GM21717 (cell line): ENCODE measurements around the gene FERMT3.

Source experiments
- ATAC-seq: cut with Tn5 transposase; IDR thresholded peaks from one replicate; pipeline ENCODE4 v1.9.1; 2021; ENCODE audit warnings: mild to moderate bottlenecking, moderate library complexity; ENCODE audit not compliant: unreplicated experiment

The FERMT3 gene

DNA sequence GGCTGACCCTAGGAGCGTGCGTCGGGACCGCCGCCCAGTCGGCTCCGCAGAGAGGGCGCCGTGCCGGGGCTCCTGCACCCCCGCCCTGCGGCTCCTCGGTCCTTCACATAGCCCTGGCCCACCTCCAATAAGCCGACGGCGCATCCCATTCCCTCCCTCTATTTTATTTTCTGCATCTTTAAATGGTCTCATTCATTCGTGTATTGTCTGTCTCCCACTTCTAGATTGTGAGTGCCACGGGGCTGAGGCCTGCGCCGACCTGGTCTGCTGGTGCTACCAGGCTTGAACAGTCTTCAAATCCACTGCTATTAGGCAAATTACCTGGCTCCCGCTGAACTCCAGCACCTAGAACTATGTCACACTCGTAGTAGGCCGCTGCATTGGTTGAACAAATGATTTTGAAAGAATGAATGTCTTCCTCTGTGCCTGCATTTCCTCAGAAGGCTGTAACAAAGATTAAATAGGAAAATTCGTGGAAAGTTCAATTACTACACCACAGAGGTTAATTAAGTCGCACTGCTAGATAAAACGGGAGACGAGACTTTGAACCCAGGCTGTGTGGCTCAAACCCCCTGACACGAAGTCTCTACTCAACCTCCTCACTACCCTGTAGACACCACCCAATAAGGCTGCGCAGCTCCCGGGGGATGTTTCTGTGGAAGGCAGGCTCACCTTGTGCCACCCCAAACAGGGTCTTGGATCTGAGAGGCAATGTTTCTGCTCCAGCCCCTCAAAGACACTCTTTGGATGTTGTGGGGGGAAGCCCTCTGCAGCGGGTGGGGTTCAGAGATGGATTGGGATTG lies 41.4 kb downstream of the FERMT3 start:
- ATAC-seq: no peak

- ATAC-seq: no peak
These were observed 42.1 kb downstream of the FERMT3 start for GRCh38 chr11:64248578-64248977.

DNA sequence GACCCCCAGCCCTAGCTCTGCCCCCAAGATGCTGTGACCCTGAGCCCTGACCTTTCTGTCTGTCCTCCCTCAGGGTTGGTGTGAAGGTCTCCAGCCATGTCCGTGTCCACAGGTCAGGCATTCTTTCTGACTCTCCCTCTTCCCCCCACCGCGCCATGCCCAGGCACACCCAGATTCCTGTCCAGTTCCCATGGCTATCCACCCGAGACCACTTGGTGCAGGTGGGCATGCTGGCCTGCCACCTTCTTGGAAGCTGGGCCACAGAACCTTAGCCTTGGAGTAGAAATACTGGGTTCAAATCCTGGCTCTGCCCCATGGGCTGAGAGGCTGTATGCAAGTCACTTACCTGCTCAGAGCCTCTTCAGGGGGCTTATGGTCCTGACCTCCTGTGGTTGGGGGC lies 42.5 kb downstream of the FERMT3 start:
- no peak for ATAC-seq

DNA sequence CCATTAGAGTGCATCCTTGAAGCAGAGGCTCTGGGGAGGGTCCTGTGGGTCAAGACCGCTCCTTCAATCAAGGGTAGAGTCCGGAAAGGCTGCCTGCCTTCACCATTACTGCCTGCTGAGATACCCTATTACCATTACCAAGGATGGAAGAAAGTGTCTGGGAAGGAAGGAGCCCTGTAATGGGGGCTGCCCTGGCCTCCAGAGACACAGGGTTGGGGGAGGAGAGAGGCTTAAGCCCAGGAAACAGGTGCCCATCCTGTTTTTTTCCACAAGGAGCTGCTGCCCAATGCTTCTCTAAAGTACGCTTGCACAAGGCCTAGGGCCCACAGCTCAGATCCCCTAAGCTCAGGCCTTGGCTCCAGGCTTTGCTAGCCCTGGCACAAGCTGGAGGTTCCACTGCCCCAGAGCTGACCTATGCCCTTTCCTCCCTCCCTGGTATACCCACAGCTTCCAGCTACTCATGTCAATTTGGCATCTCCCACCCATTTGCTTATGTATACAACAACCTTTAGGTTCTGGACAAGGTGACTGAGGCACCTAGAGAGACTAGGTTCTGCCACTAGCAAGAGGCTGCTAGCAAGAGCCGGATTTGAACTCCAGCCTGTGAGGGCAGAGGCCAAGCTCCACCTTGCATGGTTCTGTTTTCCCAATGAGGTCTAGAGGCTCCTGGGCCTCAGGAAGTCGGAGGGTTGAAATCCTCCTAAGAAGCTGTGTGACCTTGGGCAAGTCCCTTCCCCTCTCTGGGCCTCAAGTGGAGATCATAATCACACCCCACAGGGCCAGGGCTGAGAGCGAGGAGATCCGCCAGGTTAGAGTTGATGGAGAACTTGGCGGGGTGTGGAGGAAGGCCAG lies 43.3 kb downstream of the FERMT3 start:
- no peak for ATAC-seq

DNA sequence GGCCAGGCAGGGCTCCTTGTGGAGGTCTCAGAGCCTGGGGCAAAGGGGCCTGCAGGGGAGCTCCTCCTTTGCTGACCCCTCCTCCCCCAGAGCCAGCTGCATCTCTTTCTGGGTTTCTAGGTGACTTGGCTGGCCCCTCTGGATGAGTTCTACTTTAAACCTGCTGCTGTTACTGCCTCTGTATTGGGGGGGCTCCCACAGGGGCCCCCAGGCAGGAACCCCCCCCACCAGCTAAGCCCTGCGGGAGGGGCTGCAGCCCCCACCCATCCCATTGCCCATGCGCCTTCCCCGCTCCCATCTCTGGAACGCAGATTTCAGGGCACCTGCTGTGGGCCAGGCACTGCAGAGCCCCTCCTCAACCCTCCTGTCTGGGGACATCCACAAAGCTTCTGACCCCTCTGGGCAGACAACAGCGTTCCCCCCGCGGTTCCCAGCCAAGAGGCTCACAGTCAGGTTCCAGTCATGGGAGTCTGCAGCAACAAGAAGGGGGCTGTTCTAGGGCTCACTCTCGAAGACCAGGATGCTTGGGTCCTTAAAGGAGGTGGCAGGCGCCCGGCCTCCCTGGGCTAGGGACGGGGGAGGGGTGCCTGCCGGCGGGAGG lies 44.0 kb downstream of the FERMT3 start:
- ATAC-seq: no peak

GRCh38 chr11:64251016-64251752 lies 44.7 kb downstream of the FERMT3 start, which contains the start of gene PLCB3:
PLCB3 (plus strand) TSS chr11:64251530; CDS start chr11:64251650, 120 bp downstream.
- no peak for ATAC-seq

DNA sequence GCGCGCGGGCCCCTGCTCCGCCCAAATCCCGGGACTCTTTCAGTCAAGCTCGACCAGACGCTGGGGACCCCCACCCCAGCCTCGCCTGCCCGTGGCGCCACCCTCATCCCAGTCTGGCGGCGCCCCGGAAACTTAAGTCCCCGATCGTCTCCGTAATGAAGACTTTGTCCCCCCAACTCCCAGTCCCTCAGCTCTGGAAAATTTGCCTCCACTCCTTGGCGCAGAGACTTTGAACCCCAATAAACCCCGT lies 45.2 kb downstream of the FERMT3 start:
- ATAC-seq: no peak

DNA sequence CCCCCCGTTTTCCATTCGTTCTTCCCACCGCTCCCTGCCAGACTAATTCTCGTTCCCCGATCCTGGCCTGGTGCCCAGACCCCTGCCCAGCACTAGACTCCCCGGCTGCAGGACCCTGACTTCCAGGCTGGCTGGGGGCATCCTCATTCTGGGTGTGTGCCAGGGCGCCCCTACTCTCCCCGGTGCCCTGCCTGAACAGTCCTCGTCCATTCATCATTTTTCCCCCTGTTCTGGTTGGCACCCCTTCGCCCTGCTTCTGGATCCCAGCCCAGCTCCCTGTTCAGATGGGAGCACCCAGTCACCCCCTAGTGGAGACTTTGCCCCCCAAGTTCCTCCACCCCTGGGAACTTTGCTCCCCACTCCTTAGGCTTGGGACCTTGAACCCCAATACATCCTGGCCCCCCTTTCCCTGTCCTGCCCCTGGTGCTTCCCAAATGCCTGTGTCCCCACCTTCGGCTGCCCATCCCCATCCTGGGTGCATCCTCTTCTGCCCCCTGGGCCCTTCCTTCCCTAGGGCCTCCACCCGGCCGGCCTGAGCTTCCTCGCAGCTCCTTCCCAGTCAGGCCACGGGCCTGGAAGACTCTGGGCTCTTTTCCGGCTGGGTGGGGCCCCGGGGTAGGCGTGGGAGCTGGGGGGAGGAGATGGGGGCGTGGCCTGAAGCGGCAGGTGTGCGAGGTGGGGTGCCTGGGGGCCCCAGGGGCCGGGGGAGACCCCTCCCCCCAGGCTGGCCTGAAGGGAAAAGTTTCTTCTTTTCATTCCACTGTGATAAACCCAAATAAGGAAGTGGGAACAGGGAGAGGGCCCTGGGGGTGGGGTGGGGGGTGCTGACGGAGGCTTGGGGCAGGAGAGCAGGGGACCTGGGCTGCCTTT lies 45.7 kb downstream of the FERMT3 start:
- ATAC-seq: no peak

DNA sequence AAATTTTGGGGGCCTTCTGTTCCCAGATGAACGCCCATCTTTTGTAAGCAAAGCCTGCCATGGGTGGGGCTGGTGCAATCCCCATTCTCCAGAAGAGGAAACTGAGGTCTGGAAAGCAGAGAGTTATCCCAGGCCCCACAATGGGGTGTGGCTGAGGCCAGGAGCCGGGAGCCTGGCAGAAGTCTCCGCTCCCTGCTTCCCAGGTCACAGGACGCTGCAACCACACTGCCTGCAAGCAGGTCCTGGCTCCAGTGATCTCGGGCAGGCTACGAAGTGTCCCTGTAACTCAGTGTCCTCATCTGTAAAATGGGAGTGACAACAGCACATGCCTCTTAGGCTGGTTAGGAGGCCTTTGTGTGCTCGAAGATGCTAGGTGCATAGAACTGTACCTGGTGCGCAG lies 46.5 kb downstream of the FERMT3 start:
- ATAC-seq: no peak

GRCh38 chr11:64253481-64253880 lies 47.0 kb downstream of the FERMT3 start:
- no peak for ATAC-seq

DNA sequence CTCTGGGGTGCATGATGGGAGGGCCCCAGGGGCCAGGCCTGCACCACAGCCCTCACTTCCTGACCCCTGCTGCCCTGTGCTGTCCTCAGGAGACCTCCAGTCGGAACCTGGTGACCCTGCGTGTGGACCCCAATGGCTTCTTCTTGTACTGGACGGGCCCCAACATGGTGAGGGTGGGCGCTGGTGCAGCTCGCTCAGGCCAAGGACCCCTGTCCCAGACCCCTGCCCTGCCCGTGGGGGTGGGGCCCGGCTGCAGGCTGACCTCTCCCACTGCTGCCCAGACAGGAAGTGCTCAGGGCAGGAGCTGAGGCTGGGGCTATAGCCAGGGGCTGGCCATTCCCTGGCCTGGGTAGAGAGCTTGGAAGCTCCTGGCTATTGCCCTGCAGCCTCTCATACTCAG lies 47.8 kb downstream of the FERMT3 start:
- ATAC-seq: no peak

DNA sequence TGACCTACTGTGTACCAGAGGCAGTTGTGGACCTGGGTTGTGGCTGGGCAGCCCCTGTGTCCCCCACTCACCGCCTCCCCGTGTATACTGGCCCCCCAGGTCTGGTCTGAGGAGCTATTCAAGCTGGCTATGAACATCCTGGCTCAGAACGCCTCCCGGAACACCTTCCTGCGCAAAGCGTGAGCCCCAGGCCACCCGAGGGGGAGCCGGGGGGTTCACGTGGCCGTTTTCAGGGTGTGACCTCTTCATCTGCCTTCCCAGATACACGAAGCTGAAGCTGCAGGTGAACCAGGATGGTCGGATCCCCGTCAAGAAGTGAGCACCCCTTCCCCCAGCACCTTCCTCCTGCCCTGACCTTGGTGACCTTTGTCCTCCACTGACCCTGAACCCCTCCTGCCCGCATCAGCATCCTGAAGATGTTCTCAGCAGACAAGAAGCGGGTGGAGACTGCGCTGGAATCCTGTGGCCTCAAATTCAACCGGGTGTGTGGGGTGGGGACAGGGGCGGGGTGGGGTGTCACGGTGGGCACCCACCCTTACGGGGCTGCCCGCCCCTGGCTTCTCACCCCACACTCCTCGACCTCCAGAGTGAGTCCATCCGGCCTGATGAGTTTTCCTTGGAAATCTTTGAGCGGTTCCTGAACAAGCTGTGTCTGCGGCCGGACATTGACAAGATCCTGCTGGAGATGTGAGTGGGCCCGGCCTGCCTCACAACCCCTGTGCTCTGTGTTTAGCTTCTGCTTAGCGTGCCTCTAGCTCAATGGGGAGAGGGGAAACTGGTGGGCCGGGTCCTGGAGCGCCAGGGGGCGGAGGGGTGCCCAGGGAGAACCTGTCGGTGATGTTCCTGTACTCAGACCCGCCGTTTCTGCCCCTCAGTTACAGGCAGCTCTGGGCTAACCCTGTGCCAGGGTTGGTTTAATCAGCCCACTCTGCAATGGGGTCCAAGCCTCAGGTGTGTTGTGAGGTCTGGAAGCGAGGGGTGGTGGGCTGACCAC lies 48.9 kb downstream of the FERMT3 start:
- ATAC-seq: no peak

DNA sequence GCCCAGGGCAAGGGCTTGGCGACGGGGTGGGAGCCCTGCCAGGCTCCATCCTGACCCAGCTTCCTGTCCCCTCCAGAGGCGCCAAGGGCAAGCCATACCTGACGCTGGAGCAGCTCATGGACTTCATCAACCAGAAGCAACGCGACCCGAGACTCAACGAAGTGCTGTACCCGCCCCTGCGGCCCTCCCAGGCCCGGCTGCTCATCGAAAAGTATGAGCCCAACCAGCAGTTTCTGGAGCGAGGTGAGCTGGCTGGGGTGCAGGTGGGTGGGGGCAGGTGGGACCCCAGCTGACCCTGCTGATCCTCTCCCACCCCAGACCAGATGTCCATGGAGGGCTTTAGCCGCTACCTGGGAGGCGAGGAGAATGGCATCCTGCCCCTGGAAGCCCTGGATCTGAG lies 49.8 kb downstream of the FERMT3 start:
- ATAC-seq: no peak

DNA sequence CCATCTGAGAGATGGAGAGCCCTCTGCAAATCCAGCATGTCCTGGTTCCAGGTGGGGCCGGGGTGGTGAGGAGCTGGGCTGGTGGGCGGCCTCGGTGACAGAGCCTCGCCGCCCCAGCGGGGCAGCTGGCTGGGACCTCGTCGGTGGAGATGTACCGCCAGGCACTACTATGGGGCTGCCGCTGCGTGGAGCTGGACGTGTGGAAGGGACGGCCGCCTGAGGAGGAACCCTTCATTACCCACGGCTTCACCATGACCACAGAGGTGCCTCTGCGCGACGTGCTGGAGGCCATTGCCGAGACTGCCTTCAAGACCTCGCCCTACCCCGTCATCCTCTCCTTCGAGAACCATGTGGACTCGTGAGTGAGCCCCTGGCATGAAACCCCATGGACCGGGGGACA lies 51.8 kb downstream of the FERMT3 start:
- ATAC-seq: no peak

GRCh38 chr11:64258946-64259532 lies 52.5 kb downstream of the FERMT3 start:
- ATAC-seq: no peak

GRCh38 chr11:64259533-64260067 lies 53.1 kb downstream of the FERMT3 start:
- ATAC-seq: no peak

DNA sequence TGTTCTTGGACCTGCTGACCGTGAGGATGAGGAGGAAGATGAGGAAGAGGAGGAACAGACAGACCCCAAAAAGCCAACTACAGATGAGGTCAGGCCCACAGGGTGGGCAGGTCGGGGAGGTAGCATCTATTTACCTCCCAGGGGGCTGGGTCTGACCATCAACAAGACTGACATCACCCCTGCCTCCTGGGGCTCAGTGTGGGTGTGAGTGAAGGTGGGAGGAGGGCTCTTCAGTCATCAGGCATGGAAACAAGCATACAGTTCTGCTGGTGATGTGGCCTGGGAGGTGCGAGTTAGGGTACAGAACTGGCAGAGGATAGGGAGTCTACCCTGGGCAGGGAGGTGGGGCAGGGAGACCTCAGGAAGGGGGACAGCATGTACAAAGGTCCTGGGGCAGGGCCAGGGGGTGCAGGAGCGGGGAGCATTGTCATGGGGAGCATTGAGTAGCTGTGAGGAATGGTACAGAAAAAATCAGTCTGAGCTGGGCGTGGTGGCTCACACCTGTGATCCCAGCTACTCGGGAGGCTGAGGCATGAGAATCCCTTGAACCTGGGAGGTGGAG lies 53.7 kb downstream of the FERMT3 start:
- no peak for ATAC-seq

- no peak for ATAC-seq
These were observed 55.1 kb downstream of the FERMT3 start for GRCh38 chr11:64261556-64262080.
